Mesodermal cell (in vitro differentiated cells): ENCODE measurements around the gene TMEM200B.
"Not testable (repeated sequence)": the region's sequence is repeated elsewhere in the genome, so short reads cannot be mapped to it uniquely, and the experiment has no call there.

ENCODE experiments used
- H3K27ac ChIP-seq: 2 replicates; pipeline ENCODE4 v1.7.0; 2013; ENCODE audit warnings: mild to moderate bottlenecking, low read depth, low read length, moderate library complexity; ENCODE audit not compliant: severe bottlenecking
- H3K36me3 ChIP-seq: 2 replicates; pipeline ENCODE4 v1.7.1; 2013; ENCODE audit warnings: mild to moderate bottlenecking, low read length, moderate library complexity; ENCODE audit not compliant: control insufficient read depth, insufficient read depth
- H3K4me1 ChIP-seq: one replicate; pipeline ENCODE4 v1.7.1; 2013; ENCODE audit warnings: mild to moderate bottlenecking, low read length; ENCODE audit not compliant: insufficient read depth, control insufficient read depth, poor library complexity, severe bottlenecking
- H3K4me3 ChIP-seq: 2 replicates; pipeline ENCODE4 v1.7.0; 2013; ENCODE audit warnings: low read length, control low read depth, mild to moderate bottlenecking; ENCODE audit not compliant: insufficient read depth, poor library complexity, severe bottlenecking; ENCODE audit errors: extremely low read depth
- H3K9me3 ChIP-seq: 2 replicates; pipeline ENCODE4 v1.7.1; 2013; ENCODE audit warnings: mild to moderate bottlenecking, low read length, moderate library complexity; ENCODE audit not compliant: control insufficient read depth
- WGBS, 2 experiments: methylation state at CpG; one replicate each; pipeline ENCODE4 v1.1.5; 2013; ENCODE audit warnings: missing lambda C conversion rate in 2 of 2; ENCODE audit not compliant: insufficient coverage in 2 of 2; 5-methylcytosine and 5-hydroxymethylcytosine counted together

The TMEM200B gene

GRCh38 chr1:29134695-29135028, 11.0 kb upstream of the TMEM200B start:
- Histone ChIP-seq H3K4me1 (peaks cover 3% of the 10 kb centered on the region), H3K36me3 (no peaks in the 10 kb centered on the region), H3K4me3 (no peak overlapping the region), H3K27ac (no peak overlapping the region), H3K9me3 (no peaks in the 10 kb centered on the region)
- WGBS, 2 experiments, result 80 to 87% methylated on average over 10 of the region's 10 CpGs

- Histone ChIP-seq H3K27ac (no peak overlapping the region), H3K9me3 (no peaks in the 10 kb centered on the region), H3K4me3 (no peak overlapping the region), H3K36me3 (no peaks in the 10 kb centered on the region), H3K4me1 (peaks cover 5% of the 10 kb centered on the region)
- 88 to 92% methylated on average over 48 to 55 of the region's 55 CpGs for WGBS, 2 experiments
Observed at GRCh38 chr1:29133861-29134694, 10.4 kb upstream of the TMEM200B start.

GRCh38 chr1:29131056-29131455, 7.4 kb upstream of the TMEM200B start:
- 97 to 99% methylated on average over 6 to 17 of the region's 29 CpGs for WGBS, 2 experiments
- H3K4me1 ChIP-seq, H3K27ac ChIP-seq, H3K4me3 ChIP-seq, H3K9me3 ChIP-seq, H3K36me3 ChIP-seq: not testable (repeated sequence)

GRCh38 chr1:29129916-29130315, 6.2 kb upstream of the TMEM200B start:
- Histone ChIP-seq H3K4me3 (no peak overlapping the region), H3K4me1 (peaks cover 12% of the 10 kb centered on the region), H3K27ac (no peak overlapping the region), H3K9me3 (no peaks in the 10 kb centered on the region), H3K36me3 (no peaks in the 10 kb centered on the region)
- 85 to 86% methylated on average over 4 to 5 of the region's 5 CpGs for WGBS, 2 experiments

- 96 to 100% methylated on average over 4 to 5 of the region's 6 CpGs for WGBS, 2 experiments
- Histone ChIP-seq H3K4me3 (no peak overlapping the region), H3K4me1 (peaks cover 12% of the 10 kb centered on the region), H3K36me3 (no peaks in the 10 kb centered on the region), H3K9me3 (no peaks in the 10 kb centered on the region), H3K27ac (no peak overlapping the region)
Observed at GRCh38 chr1:29128739-29129138, 5.0 kb upstream of the TMEM200B start.

GRCh38 chr1:29126198-29126597, 2.5 kb upstream of the TMEM200B start:
- Histone ChIP-seq H3K27ac (no peak overlapping the region), H3K9me3 (no peaks in the 10 kb centered on the region), H3K4me3 (no peak overlapping the region), H3K4me1 (peaks cover 12% of the 10 kb centered on the region), H3K36me3 (peaks cover 2% of the 10 kb centered on the region)
- WGBS, 2 experiments, result 93 to 95% methylated on average over 6 of the region's 6 CpGs

GRCh38 chr1:29125788-29126187, 2.1 kb upstream of the TMEM200B start:
- 81 to 84% methylated on average over 4 to 5 of the region's 6 CpGs for WGBS, 2 experiments
- Histone ChIP-seq H3K4me1 (peaks cover 16% of the 10 kb centered on the region), H3K27ac (no peak overlapping the region), H3K36me3 (peaks cover 6% of the 10 kb centered on the region), H3K4me3 (no peak overlapping the region), H3K9me3 (no peaks in the 10 kb centered on the region)

- Histone ChIP-seq H3K36me3 (peaks cover 12% of the 10 kb centered on the region), H3K4me3 (peak overlapping the region; percentile 76), H3K4me1 (peaks cover 21% of the 10 kb centered on the region), H3K9me3 (no peaks in the 10 kb centered on the region), H3K27ac (peak overlapping the region; percentile 91)
- WGBS, 2 experiments, result 75 to 83% methylated on average over 13 to 14 of the region's 14 CpGs
Observed at GRCh38 chr1:29125237-29125641, 1.5 kb upstream of the TMEM200B start.

GRCh38 chr1:29124366-29125236, 898 bp upstream of the TMEM200B start:
- H3K9me3 ChIP-seq, result no peaks in the 10 kb centered on the region
- H3K4me1 ChIP-seq, result peaks cover 19% of the 10 kb centered on the region
- H3K27ac ChIP-seq, result peak overlapping the region; percentile 91
- peak overlapping the region; percentile 76 for H3K4me3 ChIP-seq
- WGBS, 2 experiments, result 10 to 13% methylated on average over 56 to 78 of the region's 85 CpGs
- peaks cover 18% of the 10 kb centered on the region for H3K36me3 ChIP-seq

GRCh38 chr1:29123053-29123886, 433 bp downstream of the TMEM200B start:
- WGBS, 2 experiments, result 2 to 3% methylated on average over 25 to 63 of the region's 70 CpGs
- peak overlapping the region; percentile 76 for H3K4me3 ChIP-seq
- peak overlapping the region; percentile 91 for H3K27ac ChIP-seq
- H3K4me1 ChIP-seq, result peaks cover 18% of the 10 kb centered on the region
- no peaks in the 10 kb centered on the region for H3K9me3 ChIP-seq
- peaks cover 32% of the 10 kb centered on the region for H3K36me3 ChIP-seq
